GM18526 (cell line): Measurements from ENCODE around the gene GNB1L.

Experiments
- POLR2A ChIP-seq: IDR thresholded peaks from 3 replicates; pipeline ENCODE4 v1.6.1; 2011; ENCODE audit not compliant: insufficient read length; ENCODE audit errors: extremely low read depth

The GNB1L gene

GRCh38 chr22:19873138-19873959, 18.7 kb upstream of the GNB1L start:
- TF ChIP-seq POLR2A, result no peak

- no peak for TF ChIP-seq POLR2A
Measured at GRCh38 chr22:19872779-19873137, 18.1 kb upstream of the GNB1L start.

- no peak for TF ChIP-seq POLR2A
Measured at GRCh38 chr22:19871845-19872778, 17.4 kb upstream of the GNB1L start.

- no peak for TF ChIP-seq POLR2A
Measured at GRCh38 chr22:19871023-19871844, 16.6 kb upstream of the GNB1L start.

GRCh38 chr22:19870153-19871022, 15.7 kb upstream of the GNB1L start:
- TF ChIP-seq POLR2A, result no peak

- no peak for TF ChIP-seq POLR2A
Measured at GRCh38 chr22:19869497-19870152, 15.0 kb upstream of the GNB1L start.

GRCh38 chr22:19868773-19869471, 14.2 kb upstream of the GNB1L start:
- no peak for TF ChIP-seq POLR2A

- no peak for TF ChIP-seq POLR2A
Measured at GRCh38 chr22:19868333-19868732, 13.7 kb upstream of the GNB1L start.

GRCh38 chr22:19867617-19868016, 12.9 kb upstream of the GNB1L start:
- TF ChIP-seq POLR2A, result no peak

GRCh38 chr22:19866665-19867009, 12.0 kb upstream of the GNB1L start:
- no peak for TF ChIP-seq POLR2A

- TF ChIP-seq POLR2A, result no peak
Measured at GRCh38 chr22:19865141-19865829, 10.6 kb upstream of the GNB1L start.

GRCh38 chr22:19864538-19865106, 9.9 kb upstream of the GNB1L start:
- TF ChIP-seq POLR2A, result no peak
